NB4 (cell line): Measurements from ENCODE around the gene FYCO1.
A peak's percentile ranks its signal among the peaks of the same experiment; 100 is the strongest.

Experiments used
- DNase-seq: peaks from one replicate; pipeline ENCODE4 v3.0.0; 2010; ENCODE audit warnings: low read depth
- H3K4me3 ChIP-seq: one replicate; pipeline ENCODE4 v1.5.1; 2011; ENCODE audit warnings: mild to moderate bottlenecking, low read depth, low read length, moderate library complexity
- CTCF ChIP-seq: IDR thresholded peaks from one replicate; pipeline ENCODE4 v1.5.1; 2012; ENCODE audit warnings: low read depth, low read length
- MAX ChIP-seq: IDR thresholded peaks from 2 replicates; pipeline ENCODE4 v1.6.1; 2011; ENCODE audit warnings: low read depth, low read length
- MYC ChIP-seq: IDR thresholded peaks from 2 replicates; pipeline ENCODE4 v1.6.1; 2011; ENCODE audit warnings: low read depth, low read length
- POLR2A ChIP-seq: IDR thresholded peaks from 2 replicates; pipeline ENCODE4 v1.6.1; 2011; ENCODE audit warnings: mild to moderate bottlenecking; ENCODE audit not compliant: insufficient read length; ENCODE audit errors: extremely low read depth

The FYCO1 gene

GRCh38 chr3:45881078-45882022 is 114.3 kb downstream of the FYCO1 start:
- TF ChIP-seq MYC (no peak), MAX (no peak), CTCF (no peak), POLR2A (no peak)
- H3K4me3 ChIP-seq = no peak overlapping the region
- peak; percentile 19 for DNase-seq

- no peak for TF ChIP-seq POLR2A
- no peak for TF ChIP-seq CTCF
- no peak for TF ChIP-seq MYC
- TF ChIP-seq MAX = no peak
- no peak overlapping the region for H3K4me3 ChIP-seq
- DNase-seq = no peak
Observed at GRCh38 chr3:45880725-45881077, 114.9 kb downstream of the FYCO1 start.

- no peak overlapping the region for H3K4me3 ChIP-seq
- no peak for DNase-seq
- no peak for TF ChIP-seq MAX
- TF ChIP-seq MYC = no peak
- TF ChIP-seq CTCF = no peak
- TF ChIP-seq POLR2A = no peak
Observed at GRCh38 chr3:45878124-45878523, 117.5 kb downstream of the FYCO1 start.

- no peak overlapping the region for H3K4me3 ChIP-seq
- TF ChIP-seq POLR2A = no peak
- TF ChIP-seq CTCF = no peak
- TF ChIP-seq MYC = no peak
- TF ChIP-seq MAX = no peak
- DNase-seq = no peak
Observed at GRCh38 chr3:45874677-45875346, 120.8 kb downstream of the FYCO1 start.

GRCh38 chr3:45873638-45874037 is 122.0 kb downstream of the FYCO1 start:
- H3K4me3 ChIP-seq = no peak overlapping the region
- no peak for DNase-seq
- TF ChIP-seq MYC = no peak
- no peak for TF ChIP-seq CTCF
- TF ChIP-seq POLR2A = no peak
- TF ChIP-seq MAX = no peak
